NCI-H2081 (cell line): Measurements from ENCODE around the gene ANKRD65.
"Not testable (repeated sequence)": the region's sequence is repeated elsewhere in the genome, so short reads cannot be mapped to it uniquely, and the experiment has no call there.

Experiments
- DNase-seq, 2 experiments: peaks; one replicate each; lab custom pipeline; 2025; lab: John Stamatoyannopoulos, UW

Gene ANKRD65

GRCh38 chr1:1370094-1370493 is 51.0 kb downstream of the ANKRD65 start:
- not testable (repeated sequence) for DNase-seq
